BLaER1 treated with 17β-estradiol and CSF1 and Interleukin-3, amounts not matched to agents 10 nM and 100 nM (cell line): ENCODE results near the gene SCARB1.

Source experiments
- H3K27ac ChIP-seq, 11 experiments: shearing (Covaris generic); formaldehyde crosslinking; 2 replicates each; pipeline ENCODE4 v1.8.1; 2022
- H3K27me3 ChIP-seq, 11 experiments: shearing (Covaris generic); formaldehyde crosslinking; 2 replicates each; pipeline ENCODE4 v1.8.1; 2022
- H3K36me3 ChIP-seq, 11 experiments: shearing (Covaris generic); formaldehyde crosslinking; 2 replicates each; pipeline ENCODE4 v1.8.1; 2022
- H3K4me1 ChIP-seq, 10 experiments: shearing (Covaris generic); formaldehyde crosslinking; 2 replicates each; pipeline ENCODE4 v1.8.1; 2022
- H3K4me2 ChIP-seq, 11 experiments: shearing (Covaris generic); formaldehyde crosslinking; 2 replicates each; pipeline ENCODE4 v1.8.1; 2022
- H3K4me3 ChIP-seq, 10 experiments: shearing (Covaris generic); formaldehyde crosslinking; 2 replicates each; pipeline ENCODE4 v1.8.1; 2022
- H3K9ac ChIP-seq, 11 experiments: shearing (Covaris generic); formaldehyde crosslinking; 2 replicates each; pipeline ENCODE4 v1.8.1; 2022
- H3K9me3 ChIP-seq, 11 experiments: shearing (Covaris generic); formaldehyde crosslinking; replicated peaks in 1 of 11; 2 replicates each; pipeline ENCODE4 v1.8.1; 2022
- H4K20me1 ChIP-seq, 11 experiments: shearing (Covaris generic); formaldehyde crosslinking; 2 replicates each; pipeline ENCODE4 v1.8.1; 2022
- Cebpa-rat ChIP-seq, 11 experiments: shearing (Covaris generic); IDR thresholded peaks; 2 replicates each; pipeline ENCODE4 v1.8.1; 2022

SCARB1 gene

DNA sequence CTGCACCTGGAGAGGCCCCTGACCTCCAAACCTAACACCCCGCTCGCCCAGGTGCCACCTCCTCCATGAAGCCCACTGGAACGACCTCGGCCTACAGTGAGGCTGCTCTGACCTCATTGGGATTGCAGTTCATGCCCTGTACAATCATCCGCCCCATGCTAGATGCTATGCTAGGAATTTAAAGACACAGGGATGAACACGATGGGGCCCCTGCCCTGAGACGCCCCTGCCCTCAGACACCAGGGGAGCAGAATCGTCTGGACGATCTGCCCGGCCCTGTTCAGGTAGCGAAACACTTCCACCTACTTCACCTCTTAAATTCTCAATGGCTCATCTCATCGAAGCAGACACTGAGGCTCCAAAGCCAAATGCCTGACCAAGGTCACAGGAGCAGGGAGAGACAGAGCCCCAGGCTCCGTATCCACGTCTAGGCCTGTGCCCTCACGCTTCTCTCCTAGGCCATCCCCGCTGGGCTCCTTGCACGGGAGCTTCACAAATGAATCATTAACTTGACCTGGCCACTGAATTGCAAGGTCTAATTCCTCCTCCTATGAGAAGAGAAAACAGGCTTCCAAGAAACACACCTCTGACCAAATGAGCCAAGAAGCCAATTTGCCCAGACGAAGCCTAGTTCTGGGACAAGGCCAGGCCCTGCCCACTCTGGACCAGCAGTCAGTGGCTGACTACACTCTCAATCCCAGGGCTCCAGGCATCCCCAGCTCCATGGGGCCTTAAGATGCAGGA, 35.2 kb downstream of the SCARB1 start:
- H3K9me3 ChIP-seq: peaks cover 11 to 28% (median 24%) of the 10 kb centered on the region in 11 experiments; a peak in 21 of 22 replicates
- H3K27ac ChIP-seq: peak overlapping the region in 6 of 11 experiments; percentile 1 to 35 (median 12); a peak in 7 of 22 replicates
- H3K4me1 ChIP-seq: peaks cover 3 to 47% (median 19%) of the 10 kb centered on the region in 10 experiments; a peak in 17 of 20 replicates
- TF ChIP-seq Cebpa-rat (IDR thresholded peaks at IDR 0.05): no peak
- no peak overlapping the region for H3K4me3 ChIP-seq
- H3K9ac ChIP-seq: peak overlapping the region in 4 of 11 experiments; percentile 3 to 31 (median 19); a peak in 6 of 22 replicates
- H4K20me1 ChIP-seq: peaks cover 11 to 96% (median 71%) of the 10 kb centered on the region in 11 experiments; a peak in 21 of 22 replicates
- H3K4me2 ChIP-seq: no peak overlapping the region; a peak in 1 of 22 replicates
- H3K27me3 ChIP-seq: no peaks in the 10 kb centered on the region
- peaks cover 14 to 62% (median 40%) of the 10 kb centered on the region in 11 experiments; a peak in 21 of 22 replicates for H3K36me3 ChIP-seq

DNA sequence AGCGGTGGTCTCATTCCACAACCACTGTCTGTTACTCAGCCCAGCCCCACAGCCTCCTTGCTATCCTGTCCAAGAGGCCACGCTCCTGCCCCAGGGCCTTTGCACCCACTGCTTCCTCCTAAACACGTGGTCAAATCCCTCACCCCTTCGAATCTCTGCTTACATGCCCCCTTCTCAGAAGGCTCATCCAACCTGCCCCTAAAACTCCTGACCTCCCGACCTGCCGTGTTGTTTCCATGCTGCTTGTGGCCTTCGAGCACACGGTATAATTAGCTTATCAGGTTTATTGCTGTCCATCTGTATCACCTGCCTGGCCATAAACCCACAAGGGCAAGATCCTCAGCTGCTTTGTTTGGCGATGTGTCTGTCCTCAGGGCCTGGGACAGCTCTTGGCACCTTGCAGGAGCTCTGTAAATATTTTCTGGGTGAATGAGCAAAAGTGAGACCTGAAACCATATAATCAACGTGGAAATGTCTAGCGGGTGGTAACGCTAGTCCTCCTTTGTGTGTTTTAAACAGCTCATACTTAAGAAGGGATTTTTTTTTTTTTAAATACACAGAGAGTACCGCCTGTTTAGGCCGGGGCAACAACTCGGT, 36.0 kb downstream of the SCARB1 start:
- peaks cover 14 to 60% (median 38%) of the 10 kb centered on the region in 11 experiments; a peak in 21 of 22 replicates for H3K36me3 ChIP-seq
- peaks cover 11 to 28% (median 24%) of the 10 kb centered on the region in 11 experiments; a peak in 21 of 22 replicates for H3K9me3 ChIP-seq
- no peak overlapping the region for H3K4me2 ChIP-seq
- H4K20me1 ChIP-seq: peaks cover 11 to 96% (median 70%) of the 10 kb centered on the region in 11 experiments; a peak in 21 of 22 replicates
- TF ChIP-seq Cebpa-rat (IDR thresholded peaks at IDR 0.05): no peak
- peaks cover 3 to 49% (median 19%) of the 10 kb centered on the region in 10 experiments; a peak in 17 of 20 replicates for H3K4me1 ChIP-seq
- peak overlapping the region in 2 of 11 experiments; percentile 27 to 35; a peak in 4 of 22 replicates for H3K27ac ChIP-seq
- H3K9ac ChIP-seq: peak overlapping the region in 3 of 11 experiments; percentile 12 to 31 (median 26); a peak in 1 of 22 replicates
- H3K4me3 ChIP-seq: no peak overlapping the region
- no peaks in the 10 kb centered on the region for H3K27me3 ChIP-seq

DNA sequence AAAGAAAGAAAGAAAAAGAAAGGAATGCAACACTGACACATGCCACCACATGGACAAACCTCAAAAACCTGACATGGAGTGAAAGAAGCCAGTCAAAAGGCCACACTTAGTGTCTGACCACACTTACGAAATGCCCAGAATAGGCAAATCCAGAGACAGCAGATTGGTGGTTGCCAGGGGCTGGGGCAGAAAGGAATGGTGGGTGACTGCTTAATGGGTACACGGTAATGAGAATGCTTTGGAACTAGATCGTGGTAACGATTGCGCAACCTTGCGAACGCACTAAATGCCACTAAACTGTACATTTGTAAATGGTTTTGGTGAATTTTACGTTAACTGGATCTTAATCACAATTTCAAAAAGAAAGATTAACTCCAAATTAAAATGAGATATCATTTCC, 39.5 kb downstream of the SCARB1 start:
- Histone ChIP-seq H4K20me1 (peaks cover 20 to 100% (median 93%) of the 10 kb centered on the region in 11 experiments; a peak in 21 of 22 replicates), H3K4me2 (peak overlapping the region in 8 of 11 experiments; percentile 22 to 68 (median 48); a peak in 10 of 22 replicates), H3K27ac (peak overlapping the region in 7 of 11 experiments; percentile 20 to 62 (median 46); a peak in 7 of 22 replicates)

DNA sequence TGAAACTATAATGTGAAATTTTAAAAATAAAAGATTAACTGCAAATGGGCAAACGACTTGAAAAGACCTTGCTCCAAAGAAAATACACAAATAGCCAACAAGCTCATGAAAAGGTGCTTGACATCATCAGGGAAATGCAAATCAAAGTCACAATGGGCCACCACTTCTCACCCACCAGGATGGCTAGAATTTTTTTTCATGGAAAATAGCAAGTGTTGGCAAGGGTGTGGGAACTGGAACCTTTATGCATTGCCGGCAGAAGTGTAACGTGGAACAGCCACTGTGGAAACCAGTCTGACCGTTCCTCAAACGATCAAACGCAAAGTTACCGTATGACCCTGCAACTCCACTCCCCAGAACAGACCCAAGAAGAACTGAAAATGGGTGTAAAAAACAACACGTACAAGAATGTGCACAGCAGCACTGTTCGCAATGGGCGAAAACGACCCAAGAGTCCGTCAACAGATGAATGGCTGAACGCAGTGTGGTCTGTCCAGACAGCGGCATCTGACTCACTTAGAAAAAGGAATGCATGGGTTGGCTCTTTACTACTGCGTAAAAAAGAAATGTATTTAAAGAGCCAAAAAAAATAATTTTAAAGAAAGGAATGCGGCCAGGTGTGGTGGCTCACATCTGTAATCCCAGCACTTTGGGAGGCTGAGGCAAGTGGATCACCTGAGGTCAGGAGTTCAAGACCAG, 40.2 kb downstream of the SCARB1 start:
- Histone ChIP-seq H3K9ac (no peak overlapping the region), H3K4me3 (no peak overlapping the region), H3K9me3 (no peaks in the 10 kb centered on the region), H3K36me3 (peaks cover 0 to 69% (median 46%) of the 10 kb centered on the region in 11 experiments; a peak in 17 of 22 replicates), H3K27me3 (no peaks in the 10 kb centered on the region), H3K4me1 (peaks cover 3 to 36% (median 18%) of the 10 kb centered on the region in 10 experiments; a peak in 17 of 20 replicates), H4K20me1 (peaks cover 14 to 100% (median 93%) of the 10 kb centered on the region in 11 experiments; a peak in 21 of 22 replicates), H3K4me2 (no peak overlapping the region; a peak in 1 of 22 replicates), H3K27ac (no peak overlapping the region; a peak in 1 of 22 replicates)
- TF ChIP-seq Cebpa-rat (IDR thresholded peaks at IDR 0.05): no peak

More for the DNA sequence above, 39.5 kb downstream of the SCARB1 start:
- Histone ChIP-seq H3K4me1 (peaks cover 3 to 41% (median 18%) of the 10 kb centered on the region in 10 experiments; a peak in 17 of 20 replicates), H3K4me3 (no peak overlapping the region), H3K36me3 (peaks cover 0 to 61% (median 40%) of the 10 kb centered on the region in 11 experiments; a peak in 17 of 22 replicates), H3K9ac (no peak overlapping the region), H3K9me3 (no peaks in the 10 kb centered on the region), H3K27me3 (no peaks in the 10 kb centered on the region)
- TF ChIP-seq Cebpa-rat (IDR thresholded peaks at IDR 0.05): peak; percentile 38 to 99 (median 90); a peak in 18 of 22 replicates

DNA sequence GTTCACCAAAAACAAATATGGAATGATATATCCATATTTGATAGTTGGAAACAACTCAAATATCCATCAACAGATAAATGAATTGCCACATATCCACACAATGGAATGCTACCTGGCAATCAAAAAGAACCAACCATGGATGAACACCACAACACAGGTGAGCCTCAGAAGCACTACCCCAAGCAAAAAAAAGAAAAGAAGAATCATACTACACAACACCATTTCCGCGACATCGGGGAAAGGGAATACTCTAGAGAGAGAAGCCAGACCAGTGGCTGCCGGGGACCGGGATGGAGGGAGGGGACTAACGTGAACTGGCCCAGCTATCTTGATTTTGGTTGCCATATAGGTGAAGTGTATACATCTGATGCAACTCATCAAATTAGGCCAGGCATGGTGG, 41.4 kb downstream of the SCARB1 start:
- Histone ChIP-seq H3K4me2 (no peak overlapping the region), H3K4me1 (peaks cover 3 to 32% (median 18%) of the 10 kb centered on the region in 10 experiments; a peak in 17 of 20 replicates), H3K9me3 (no peaks in the 10 kb centered on the region), H3K36me3 (peaks cover 4 to 76% (median 52%) of the 10 kb centered on the region in 11 experiments; a peak in 21 of 22 replicates), H3K4me3 (no peak overlapping the region), H3K27ac (no peak overlapping the region), H3K27me3 (no peaks in the 10 kb centered on the region), H4K20me1 (peaks cover 14 to 99% (median 93%) of the 10 kb centered on the region in 11 experiments; a peak in 21 of 22 replicates), H3K9ac (no peak overlapping the region)
- TF ChIP-seq Cebpa-rat (IDR thresholded peaks at IDR 0.05): no peak

DNA sequence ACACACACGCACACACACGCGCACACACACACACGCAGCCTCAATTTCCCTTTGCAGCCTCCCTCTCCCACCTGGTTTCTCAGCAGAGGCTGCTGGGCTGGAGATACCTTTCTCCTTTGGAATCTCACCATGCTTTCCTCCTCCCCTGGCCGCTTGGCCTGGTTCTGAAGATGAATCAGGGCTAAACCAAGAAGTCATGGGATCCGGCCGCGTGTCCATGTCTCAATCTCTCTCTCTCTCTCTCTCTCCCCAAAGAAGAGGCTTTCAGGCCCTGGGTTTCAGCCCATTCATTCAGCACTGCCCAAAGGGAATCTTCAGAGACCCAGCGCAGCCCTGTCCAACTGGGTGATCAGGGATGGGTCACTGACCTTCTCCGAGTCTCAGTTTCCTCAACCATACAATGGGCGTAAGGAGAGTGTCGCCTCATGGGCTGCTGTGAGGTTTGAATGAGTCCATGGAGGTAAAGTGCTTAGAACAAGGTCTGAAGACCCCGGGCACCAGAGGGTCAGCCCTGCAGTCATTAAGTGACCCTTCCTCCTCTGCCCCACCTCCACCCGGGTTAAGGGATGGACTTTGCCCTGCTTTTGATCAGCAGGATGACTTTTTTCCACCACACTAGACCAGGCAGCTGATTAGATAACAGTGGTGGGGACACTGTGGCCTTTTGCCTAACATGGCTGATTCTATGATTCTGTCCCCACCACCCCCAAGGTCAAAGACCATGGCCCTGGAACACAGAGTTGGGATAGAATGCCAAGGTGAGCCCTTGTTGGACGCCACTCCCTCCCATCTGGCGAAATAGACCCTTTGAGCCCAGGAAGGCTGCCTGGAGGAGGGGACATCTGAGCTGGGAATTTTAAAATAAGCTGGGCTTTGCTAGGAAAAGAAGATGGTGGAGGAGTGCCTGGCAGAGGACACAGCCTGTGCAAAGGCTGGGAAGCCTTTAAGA, 42.1 kb downstream of the SCARB1 start:
- Histone ChIP-seq H3K4me2 (no peak overlapping the region), H3K27me3 (no peaks in the 10 kb centered on the region), H3K9me3 (no peaks in the 10 kb centered on the region), H4K20me1 (peaks cover 14 to 99% (median 95%) of the 10 kb centered on the region in 11 experiments; a peak in 21 of 22 replicates), H3K4me3 (no peak overlapping the region), H3K9ac (no peak overlapping the region), H3K27ac (no peak overlapping the region), H3K4me1 (peaks cover 3 to 33% (median 18%) of the 10 kb centered on the region in 10 experiments; a peak in 17 of 20 replicates), H3K36me3 (peaks cover 10 to 83% (median 59%) of the 10 kb centered on the region in 11 experiments; a peak in 21 of 22 replicates)
- TF ChIP-seq Cebpa-rat (IDR thresholded peaks at IDR 0.05): no peak

DNA sequence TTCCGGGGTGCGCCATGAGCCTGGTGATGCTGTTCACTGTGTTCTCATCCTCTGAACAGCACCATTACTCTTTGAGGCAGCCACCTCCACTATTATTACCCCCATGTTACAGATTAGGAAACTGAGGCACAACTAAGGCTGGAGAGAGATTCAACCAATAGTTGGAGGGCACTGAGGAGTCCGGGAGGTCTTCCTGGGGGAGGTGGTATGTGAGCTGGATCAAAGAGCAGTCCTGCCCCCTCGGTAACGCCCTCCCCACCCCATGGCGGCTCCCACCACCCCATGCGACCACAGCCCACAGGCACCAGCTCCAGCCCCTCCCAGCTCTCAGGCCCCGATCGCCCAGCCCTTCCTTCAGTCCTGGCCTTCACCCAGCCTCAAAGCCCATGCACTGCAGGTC, 43.5 kb downstream of the SCARB1 start:
- H3K27ac ChIP-seq: no peak overlapping the region
- H3K36me3 ChIP-seq: peaks cover 19 to 88% (median 66%) of the 10 kb centered on the region in 11 experiments
- TF ChIP-seq Cebpa-rat (IDR thresholded peaks at IDR 0.05): no peak
- peaks cover 10 to 99% (median 89%) of the 10 kb centered on the region in 11 experiments; a peak in 21 of 22 replicates for H4K20me1 ChIP-seq
- peaks cover 3 to 34% (median 17%) of the 10 kb centered on the region in 10 experiments; a peak in 17 of 20 replicates for H3K4me1 ChIP-seq
- H3K9me3 ChIP-seq: no peaks in the 10 kb centered on the region
- no peak overlapping the region for H3K9ac ChIP-seq
- H3K4me3 ChIP-seq: no peak overlapping the region
- H3K4me2 ChIP-seq: no peak overlapping the region
- H3K27me3 ChIP-seq: no peaks in the 10 kb centered on the region
